GM23338 (cell line): ENCODE measurements around the gene PAEP. TPM values are rescaled to one million over a fixed set of nuclear protein-coding genes. Genes with fewer than 3 reads are reported as not detected.

Experiments used
- ATAC-seq: fragments of 200-7000 bp; cut with Tn5 transposase; 3 replicates; pipeline ENCODE4 v1.9.1; 2020
- DNase-seq: peaks from one replicate; pipeline ENCODE4 v3.0.0-alpha.2; 2015; ENCODE audit warnings: low spot score
- H2AFZ ChIP-seq: fragments of 200-600 bp; sonication (generic); 2 replicates; pipeline ENCODE4 v1.8.0; 2016; ENCODE audit warnings: antibody characterized with exemption, mild to moderate bottlenecking, moderate library complexity
- H3F3A ChIP-seq: fragments of 200-600 bp; sonication (generic); replicated peaks from 2 replicates; pipeline ENCODE4 v1.8.0; 2017; ENCODE audit warnings: antibody characterized with exemption, mixed run types, low read depth
- H3K27ac ChIP-seq: fragments of 200-600 bp; sonication (generic); 2 replicates; pipeline ENCODE4 v1.6.1; 2016; ENCODE audit warnings: low read depth
- H3K27me3 ChIP-seq: fragments of 200-600 bp; sonication (generic); 2 replicates; pipeline ENCODE4 v1.8.0; 2016; ENCODE audit warnings: mild to moderate bottlenecking, mixed run types, moderate library complexity; ENCODE audit not compliant: insufficient read depth
- H3K36me3 ChIP-seq: fragments of 200-600 bp; sonication (generic); 2 replicates; pipeline ENCODE4 v1.8.0; 2016; ENCODE audit warnings: mild to moderate bottlenecking; ENCODE audit not compliant: insufficient read depth
- H3K4me1 ChIP-seq: fragments of 200-600 bp; sonication (generic); 2 replicates; pipeline ENCODE4 v1.8.0; 2016; ENCODE audit warnings: mild to moderate bottlenecking, moderate library complexity; ENCODE audit not compliant: insufficient read depth
- H3K4me2 ChIP-seq: fragments of 200-600 bp; sonication (generic); 2 replicates; pipeline ENCODE4 v1.7.1; 2017; ENCODE audit warnings: mixed run types
- H3K4me3 ChIP-seq: fragments of 200-600 bp; sonication (generic); 2 replicates; pipeline ENCODE4 v1.6.1; 2016; ENCODE audit warnings: mixed run types
- H3K79me2 ChIP-seq: fragments of 200-600 bp; sonication (generic); replicated peaks from 2 replicates; pipeline ENCODE4 v1.8.0; 2017; ENCODE audit warnings: mild to moderate bottlenecking; ENCODE audit not compliant: insufficient read depth
- H3K9me2 ChIP-seq: fragments of 200-600 bp; sonication (generic); 2 replicates; pipeline ENCODE4 v1.8.0; 2017; ENCODE audit not compliant: insufficient read depth
- H4K20me1 ChIP-seq: fragments of 200-600 bp; sonication (generic); replicated peaks from 2 replicates; pipeline ENCODE4 v1.8.0; 2017; ENCODE audit warnings: mild to moderate bottlenecking; ENCODE audit not compliant: insufficient read depth
- H3K27ac Mint-ChIP-seq: 2 replicates; pipeline ENCODE4 v1.8.0; 2020; ENCODE audit warnings: inconsistent platforms, mild to moderate bottlenecking, moderate library complexity, mixed read lengths
- H3K27me3 Mint-ChIP-seq: 3 replicates; pipeline ENCODE4 v1.8.0; 2022; ENCODE audit warnings: low read depth, mild to moderate bottlenecking, moderate library complexity, mixed read lengths, inconsistent platforms; ENCODE audit not compliant: insufficient read depth, poor library complexity
- H3K36me3 Mint-ChIP-seq: 3 replicates; pipeline ENCODE4 v1.8.0; 2021; ENCODE audit warnings: low read depth, mild to moderate bottlenecking, inconsistent platforms, moderate library complexity, mixed read lengths
- H3K4me1 Mint-ChIP-seq: 3 replicates; pipeline ENCODE4 v1.8.0; 2020; ENCODE audit warnings: mild to moderate bottlenecking, inconsistent platforms, mixed read lengths
- H3K4me3 Mint-ChIP-seq: 3 replicates; pipeline ENCODE4 v1.8.0; 2021; ENCODE audit warnings: moderate library complexity, mild to moderate bottlenecking, inconsistent platforms, mixed read lengths
- H3K9me3 Mint-ChIP-seq: 3 replicates; pipeline ENCODE4 v1.8.0; 2020; ENCODE audit warnings: moderate library complexity, mild to moderate bottlenecking, inconsistent platforms, mixed read lengths
- CREB1 ChIP-seq: fragments of 250-450 bp; sonication (Bioruptor Pico); IDR thresholded peaks from 2 replicates; pipeline ENCODE4 v1.5.0; 2020; ENCODE audit warnings: low read depth, mild to moderate bottlenecking, moderate library complexity
- EZH2 ChIP-seq: fragments of 200-600 bp; sonication (generic); IDR thresholded peaks from one replicate; pipeline ENCODE4 v1.8.0; 2017; ENCODE audit warnings: antibody characterized with exemption, mild to moderate bottlenecking, low read depth; ENCODE audit not compliant: unreplicated experiment
- EZH2phosphoT487 ChIP-seq: fragments of 200-600 bp; sonication (generic); IDR thresholded peaks from one replicate; pipeline ENCODE4 v1.8.1; 2018; ENCODE audit warnings: antibody characterized with exemption; ENCODE audit not compliant: unreplicated experiment
- NANOG ChIP-seq: IDR thresholded peaks from 2 replicates; pipeline ENCODE4 v1.6.1; 2016; ENCODE audit warnings: antibody characterized with exemption, borderline replicate concordance
- POLR2AphosphoS5 ChIP-seq: IDR thresholded peaks from 2 replicates; pipeline ENCODE4 v1.6.1; 2016; ENCODE audit warnings: antibody characterized with exemption, low read depth
- STAT1 ChIP-seq: IDR thresholded peaks from one replicate; pipeline ENCODE4 v1.6.1; 2016; ENCODE audit warnings: antibody characterized with exemption; ENCODE audit not compliant: unreplicated experiment
- ZNF114 ChIP-seq: fragments of 250-450 bp; sonication (Bioruptor Pico); IDR thresholded peaks from 2 replicates; pipeline ENCODE4 v1.5.0; 2020; ENCODE audit warnings: mild to moderate bottlenecking, moderate library complexity
- ZNF331 ChIP-seq: fragments of 250-450 bp; sonication (Bioruptor Pico); IDR thresholded peaks from 2 replicates; pipeline ENCODE4 v1.5.0; 2020; ENCODE audit warnings: low read depth, mild to moderate bottlenecking, moderate library complexity
- polyA plus RNA-seq: library from polyadenylated mRNA; unstranded; fragments of >200 nt; fragmentation: Nextera tagmentation; extraction: Ambion mirVana; gene quantifications from 2 replicates; pipeline ENCODE4 v1.2.1, GENCODE V29; 2016
- total RNA-seq: library from RNA; depleted of rRNA; stranded (reverse); fragments of >200 nt; shearing (Covaris generic); gene quantifications from 2 replicates; pipeline ENCODE4 v1.2.3, GENCODE V29; 2014
- TF ChIP-seq, protein P1 (sequence below): fragments of 250-450 bp; sonication (Bioruptor Pico); IDR thresholded peaks from 2 replicates; pipeline ENCODE4 v1.5.0; 2020; ENCODE audit warnings: mild to moderate bottlenecking, moderate library complexity
- TF ChIP-seq, protein P2 (sequence below): IDR thresholded peaks from 2 replicates; pipeline ENCODE4 v1.6.1; 2016; ENCODE audit warnings: antibody characterized with exemption

PAEP gene
- total and polyA plus RNA-seq, 2 experiments from 2014 or later, result not detected

DNA sequence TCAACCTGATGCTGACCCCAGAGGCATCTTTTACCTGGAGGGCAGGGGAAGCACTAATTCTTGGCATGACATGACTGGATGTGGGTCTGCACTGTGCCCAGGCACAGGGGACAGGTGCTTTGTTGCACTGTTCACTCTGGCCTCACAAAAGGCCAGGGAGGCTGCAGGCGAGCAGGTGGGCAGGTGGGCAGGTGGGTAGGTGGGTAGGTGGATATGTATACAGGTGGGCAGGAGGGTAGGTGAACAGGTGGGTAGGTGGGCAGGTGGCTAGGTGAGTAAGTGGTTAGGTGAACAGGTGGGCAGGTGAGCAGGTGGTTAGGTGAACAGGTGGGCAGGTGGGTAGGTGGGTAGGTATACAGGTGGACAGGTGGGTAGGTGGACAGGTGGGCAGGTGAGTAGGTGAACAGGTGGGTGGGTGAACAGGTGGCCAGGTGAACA is 1.5 kb downstream of the PAEP start (continued):
- TF ChIP-seq, protein P1, sequence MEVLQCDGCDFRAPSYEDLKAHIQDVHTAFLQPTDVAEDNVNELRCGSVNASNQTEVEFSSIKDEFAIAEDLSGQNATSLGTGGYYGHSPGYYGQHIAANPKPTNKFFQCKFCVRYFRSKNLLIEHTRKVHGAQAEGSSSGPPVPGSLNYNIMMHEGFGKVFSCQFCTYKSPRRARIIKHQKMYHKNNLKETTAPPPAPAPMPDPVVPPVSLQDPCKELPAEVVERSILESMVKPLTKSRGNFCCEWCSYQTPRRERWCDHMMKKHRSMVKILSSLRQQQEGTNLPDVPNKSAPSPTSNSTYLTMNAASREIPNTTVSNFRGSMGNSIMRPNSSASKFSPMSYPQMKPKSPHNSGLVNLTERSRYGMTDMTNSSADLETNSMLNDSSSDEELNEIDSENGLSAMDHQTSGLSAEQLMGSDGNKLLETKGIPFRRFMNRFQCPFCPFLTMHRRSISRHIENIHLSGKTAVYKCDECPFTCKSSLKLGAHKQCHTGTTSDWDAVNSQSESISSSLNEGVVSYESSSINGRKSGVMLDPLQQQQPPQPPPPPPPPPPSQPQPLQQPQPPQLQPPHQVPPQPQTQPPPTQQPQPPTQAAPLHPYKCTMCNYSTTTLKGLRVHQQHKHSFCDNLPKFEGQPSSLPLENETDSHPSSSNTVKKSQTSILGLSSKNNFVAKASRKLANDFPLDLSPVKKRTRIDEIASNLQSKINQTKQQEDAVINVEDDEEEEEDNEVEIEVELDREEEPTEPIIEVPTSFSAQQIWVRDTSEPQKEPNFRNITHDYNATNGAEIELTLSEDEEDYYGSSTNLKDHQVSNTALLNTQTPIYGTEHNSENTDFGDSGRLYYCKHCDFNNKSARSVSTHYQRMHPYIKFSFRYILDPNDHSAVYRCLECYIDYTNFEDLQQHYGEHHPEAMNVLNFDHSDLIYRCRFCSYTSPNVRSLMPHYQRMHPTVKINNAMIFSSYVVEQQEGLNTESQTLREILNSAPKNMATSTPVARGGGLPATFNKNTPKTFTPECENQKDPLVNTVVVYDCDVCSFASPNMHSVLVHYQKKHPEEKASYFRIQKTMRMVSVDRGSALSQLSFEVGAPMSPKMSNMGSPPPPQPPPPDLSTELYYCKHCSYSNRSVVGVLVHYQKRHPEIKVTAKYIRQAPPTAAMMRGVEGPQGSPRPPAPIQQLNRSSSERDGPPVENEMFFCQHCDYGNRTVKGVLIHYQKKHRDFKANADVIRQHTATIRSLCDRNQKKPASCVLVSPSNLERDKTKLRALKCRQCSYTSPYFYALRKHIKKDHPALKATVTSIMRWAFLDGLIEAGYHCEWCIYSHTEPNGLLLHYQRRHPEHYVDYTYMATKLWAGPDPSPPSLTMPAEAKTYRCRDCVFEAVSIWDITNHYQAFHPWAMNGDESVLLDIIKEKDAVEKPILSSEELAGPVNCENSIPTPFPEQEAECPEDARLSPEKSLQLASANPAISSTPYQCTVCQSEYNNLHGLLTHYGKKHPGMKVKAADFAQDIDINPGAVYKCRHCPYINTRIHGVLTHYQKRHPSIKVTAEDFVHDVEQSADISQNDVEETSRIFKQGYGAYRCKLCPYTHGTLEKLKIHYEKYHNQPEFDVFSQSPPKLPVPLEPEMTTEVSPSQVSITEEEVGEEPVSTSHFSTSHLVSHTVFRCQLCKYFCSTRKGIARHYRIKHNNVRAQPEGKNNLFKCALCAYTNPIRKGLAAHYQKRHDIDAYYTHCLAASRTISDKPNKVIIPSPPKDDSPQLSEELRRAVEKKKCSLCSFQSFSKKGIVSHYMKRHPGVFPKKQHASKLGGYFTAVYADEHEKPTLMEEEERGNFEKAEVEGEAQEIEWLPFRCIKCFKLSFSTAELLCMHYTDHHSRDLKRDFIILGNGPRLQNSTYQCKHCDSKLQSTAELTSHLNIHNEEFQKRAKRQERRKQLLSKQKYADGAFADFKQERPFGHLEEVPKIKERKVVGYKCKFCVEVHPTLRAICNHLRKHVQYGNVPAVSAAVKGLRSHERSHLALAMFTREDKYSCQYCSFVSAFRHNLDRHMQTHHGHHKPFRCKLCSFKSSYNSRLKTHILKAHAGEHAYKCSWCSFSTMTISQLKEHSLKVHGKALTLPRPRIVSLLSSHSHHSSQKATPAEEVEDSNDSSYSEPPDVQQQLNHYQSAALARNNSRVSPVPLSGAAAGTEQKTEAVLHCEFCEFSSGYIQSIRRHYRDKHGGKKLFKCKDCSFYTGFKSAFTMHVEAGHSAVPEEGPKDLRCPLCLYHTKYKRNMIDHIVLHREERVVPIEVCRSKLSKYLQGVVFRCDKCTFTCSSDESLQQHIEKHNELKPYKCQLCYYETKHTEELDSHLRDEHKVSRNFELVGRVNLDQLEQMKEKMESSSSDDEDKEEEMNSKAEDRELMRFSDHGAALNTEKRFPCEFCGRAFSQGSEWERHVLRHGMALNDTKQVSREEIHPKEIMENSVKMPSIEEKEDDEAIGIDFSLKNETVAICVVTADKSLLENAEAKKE, result no peak
- TF ChIP-seq EZH2phosphoT487 (no peak), ZNF331 (CRISPR knock-in tag) (no peak), ZNF114 (CRISPR knock-in tag) (no peak), CREB1 (no peak), EZH2 (no peak), NANOG (no peak)

DNA sequence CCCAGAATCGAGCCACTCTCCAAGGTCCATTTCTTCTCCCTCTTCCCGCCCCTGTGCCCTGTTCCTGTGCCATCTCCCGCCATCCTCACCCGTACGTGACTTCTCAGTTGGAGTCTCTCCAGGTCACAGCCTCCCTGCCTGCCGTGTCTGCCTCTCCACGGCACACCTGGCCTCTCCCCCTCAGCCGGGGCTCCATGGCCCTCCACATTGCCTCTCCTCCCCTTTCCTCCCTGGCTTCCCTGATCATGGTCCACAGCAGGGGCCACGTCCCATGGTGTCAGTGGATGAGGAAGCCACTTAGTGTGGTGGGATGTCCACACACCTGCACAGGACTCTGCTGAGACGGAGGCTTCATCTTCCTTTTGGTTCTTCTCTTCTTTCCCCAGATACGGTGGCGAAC is 2.3 kb downstream of the PAEP start:
- DNase-seq (no peak), ATAC-seq (no peak)
- H3K4me3 ChIP-seq, result no peak overlapping the region
- peaks cover 4% of the 10 kb centered on the region; the same call in 2 of the 3 replicates for H3K9me3 Mint-ChIP-seq
- no peak overlapping the region for H3K4me3 Mint-ChIP-seq
- no peaks in the 10 kb centered on the region for H3K27me3 ChIP-seq
- TF ChIP-seq, protein P2, sequence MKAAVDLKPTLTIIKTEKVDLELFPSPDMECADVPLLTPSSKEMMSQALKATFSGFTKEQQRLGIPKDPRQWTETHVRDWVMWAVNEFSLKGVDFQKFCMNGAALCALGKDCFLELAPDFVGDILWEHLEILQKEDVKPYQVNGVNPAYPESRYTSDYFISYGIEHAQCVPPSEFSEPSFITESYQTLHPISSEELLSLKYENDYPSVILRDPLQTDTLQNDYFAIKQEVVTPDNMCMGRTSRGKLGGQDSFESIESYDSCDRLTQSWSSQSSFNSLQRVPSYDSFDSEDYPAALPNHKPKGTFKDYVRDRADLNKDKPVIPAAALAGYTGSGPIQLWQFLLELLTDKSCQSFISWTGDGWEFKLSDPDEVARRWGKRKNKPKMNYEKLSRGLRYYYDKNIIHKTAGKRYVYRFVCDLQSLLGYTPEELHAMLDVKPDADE, result no peak
- TF ChIP-seq ZNF331 (CRISPR knock-in tag) (no peak), STAT1 (no peak), POLR2AphosphoS5 (no peak)
- TF ChIP-seq, protein P1, result no peak
- H3K4me2 ChIP-seq, result no peak overlapping the region
- no peak overlapping the region for H3K27ac ChIP-seq
- no peak overlapping the region for H2AFZ ChIP-seq
- 0 out of 3 replicates have a peak, but pooled peaks cover 3% of the 10 kb centered on the region for H3K4me1 Mint-ChIP-seq
- H3F3A ChIP-seq, result no peaks in the 10 kb centered on the region
- peaks cover 8% of the 10 kb centered on the region for H3K27me3 Mint-ChIP-seq
- no peaks in the 10 kb centered on the region for H3K79me2 ChIP-seq
- H3K9me2 ChIP-seq, result no peaks in the 10 kb centered on the region
- H4K20me1 ChIP-seq, result no peaks in the 10 kb centered on the region
- H3K27ac Mint-ChIP-seq, result no peak overlapping the region
- H3K36me3 ChIP-seq, result no peaks in the 10 kb centered on the region
- no peaks in the 10 kb centered on the region for H3K4me1 ChIP-seq
- peaks cover under 1% of the 10 kb centered on the region; the same call in 1 of the 3 replicates for H3K36me3 Mint-ChIP-seq
